GM23338 (cell line): ENCODE measurements around the gene SYNDIG1. TPM values are rescaled to one million over a fixed set of nuclear protein-coding genes. Genes with fewer than 3 reads are reported as not detected.

Experiments
- ATAC-seq: fragments of 200-7000 bp; cut with Tn5 transposase; 3 replicates; pipeline ENCODE4 v1.9.1; 2020
- DNase-seq: peaks from one replicate; pipeline ENCODE4 v3.0.0-alpha.2; 2015; ENCODE audit warnings: low spot score
- H2AFZ ChIP-seq: fragments of 200-600 bp; sonication (generic); 2 replicates; pipeline ENCODE4 v1.8.0; 2016; ENCODE audit warnings: antibody characterized with exemption, mild to moderate bottlenecking, moderate library complexity
- H3F3A ChIP-seq: fragments of 200-600 bp; sonication (generic); replicated peaks from 2 replicates; pipeline ENCODE4 v1.8.0; 2017; ENCODE audit warnings: antibody characterized with exemption, mixed run types, low read depth
- H3K27ac ChIP-seq: fragments of 200-600 bp; sonication (generic); 2 replicates; pipeline ENCODE4 v1.6.1; 2016; ENCODE audit warnings: low read depth
- H3K27me3 ChIP-seq: fragments of 200-600 bp; sonication (generic); 2 replicates; pipeline ENCODE4 v1.8.0; 2016; ENCODE audit warnings: mild to moderate bottlenecking, mixed run types, moderate library complexity; ENCODE audit not compliant: insufficient read depth
- H3K36me3 ChIP-seq: fragments of 200-600 bp; sonication (generic); 2 replicates; pipeline ENCODE4 v1.8.0; 2016; ENCODE audit warnings: mild to moderate bottlenecking; ENCODE audit not compliant: insufficient read depth
- H3K4me1 ChIP-seq: fragments of 200-600 bp; sonication (generic); 2 replicates; pipeline ENCODE4 v1.8.0; 2016; ENCODE audit warnings: mild to moderate bottlenecking, moderate library complexity; ENCODE audit not compliant: insufficient read depth
- H3K4me2 ChIP-seq: fragments of 200-600 bp; sonication (generic); 2 replicates; pipeline ENCODE4 v1.7.1; 2017; ENCODE audit warnings: mixed run types
- H3K4me3 ChIP-seq: fragments of 200-600 bp; sonication (generic); 2 replicates; pipeline ENCODE4 v1.6.1; 2016; ENCODE audit warnings: mixed run types
- H3K79me2 ChIP-seq: fragments of 200-600 bp; sonication (generic); replicated peaks from 2 replicates; pipeline ENCODE4 v1.8.0; 2017; ENCODE audit warnings: mild to moderate bottlenecking; ENCODE audit not compliant: insufficient read depth
- H3K9me2 ChIP-seq: fragments of 200-600 bp; sonication (generic); 2 replicates; pipeline ENCODE4 v1.8.0; 2017; ENCODE audit not compliant: insufficient read depth
- H4K20me1 ChIP-seq: fragments of 200-600 bp; sonication (generic); replicated peaks from 2 replicates; pipeline ENCODE4 v1.8.0; 2017; ENCODE audit warnings: mild to moderate bottlenecking; ENCODE audit not compliant: insufficient read depth
- H3K27ac Mint-ChIP-seq: 2 replicates; pipeline ENCODE4 v1.8.0; 2020; ENCODE audit warnings: inconsistent platforms, mild to moderate bottlenecking, moderate library complexity, mixed read lengths
- H3K27me3 Mint-ChIP-seq: 3 replicates; pipeline ENCODE4 v1.8.0; 2022; ENCODE audit warnings: low read depth, mild to moderate bottlenecking, moderate library complexity, mixed read lengths, inconsistent platforms; ENCODE audit not compliant: insufficient read depth, poor library complexity
- H3K36me3 Mint-ChIP-seq: 3 replicates; pipeline ENCODE4 v1.8.0; 2021; ENCODE audit warnings: low read depth, mild to moderate bottlenecking, inconsistent platforms, moderate library complexity, mixed read lengths
- H3K4me1 Mint-ChIP-seq: 3 replicates; pipeline ENCODE4 v1.8.0; 2020; ENCODE audit warnings: mild to moderate bottlenecking, inconsistent platforms, mixed read lengths
- H3K4me3 Mint-ChIP-seq: 3 replicates; pipeline ENCODE4 v1.8.0; 2021; ENCODE audit warnings: moderate library complexity, mild to moderate bottlenecking, inconsistent platforms, mixed read lengths
- H3K9me3 Mint-ChIP-seq: 3 replicates; pipeline ENCODE4 v1.8.0; 2020; ENCODE audit warnings: moderate library complexity, mild to moderate bottlenecking, inconsistent platforms, mixed read lengths
- CREB1 ChIP-seq: fragments of 250-450 bp; sonication (Bioruptor Pico); IDR thresholded peaks from 2 replicates; pipeline ENCODE4 v1.5.0; 2020; ENCODE audit warnings: low read depth, mild to moderate bottlenecking, moderate library complexity
- CTCF ChIP-seq, 2 experiments: fragments of 200-600 bp in 1 of 2; sonication (generic) in 1 of 2; conservative IDR thresholded peaks; 2 replicates each; pipeline versions ENCODE4 v1.5.1 to v1.6.1; 2016 to 2017; ENCODE audit warnings: antibody characterized with exemption in 2 of 2, low read depth in 2 of 2, mild to moderate bottlenecking in 2 of 2, moderate library complexity in 1 of 2
- REST ChIP-seq: IDR thresholded peaks from one replicate; pipeline ENCODE4 v1.6.1; 2018; ENCODE audit warnings: antibody characterized with exemption; ENCODE audit not compliant: unreplicated experiment
- ZNF114 ChIP-seq: fragments of 250-450 bp; sonication (Bioruptor Pico); IDR thresholded peaks from 2 replicates; pipeline ENCODE4 v1.5.0; 2020; ENCODE audit warnings: mild to moderate bottlenecking, moderate library complexity
- ZNF331 ChIP-seq: fragments of 250-450 bp; sonication (Bioruptor Pico); IDR thresholded peaks from 2 replicates; pipeline ENCODE4 v1.5.0; 2020; ENCODE audit warnings: low read depth, mild to moderate bottlenecking, moderate library complexity
- polyA plus RNA-seq: library from polyadenylated mRNA; unstranded; fragments of >200 nt; fragmentation: Nextera tagmentation; extraction: Ambion mirVana; gene quantifications from 2 replicates; pipeline ENCODE4 v1.2.1, GENCODE V29; 2016
- total RNA-seq: library from RNA; depleted of rRNA; stranded (reverse); fragments of >200 nt; shearing (Covaris generic); gene quantifications from 2 replicates; pipeline ENCODE4 v1.2.3, GENCODE V29; 2014

Gene SYNDIG1
- total and polyA plus RNA-seq, 2 experiments from 2014 or later = 2.8 to 4.8 TPM

- Histone ChIP-seq H3K27me3 (no peaks in the 10 kb centered on the region), H4K20me1 (no peaks in the 10 kb centered on the region), H3K79me2 (no peaks in the 10 kb centered on the region), H3K4me3 (no peak overlapping the region), H3K4me1 (no peaks in the 10 kb centered on the region), H2AFZ (no peak overlapping the region), H3K9me2 (0 out of 2 replicates have a peak, but pooled peaks cover 4% of the 10 kb centered on the region), H3F3A (no peaks in the 10 kb centered on the region), H3K36me3 (no peaks in the 10 kb centered on the region), H3K4me2 (no peak overlapping the region), H3K27ac (no peak overlapping the region)
- no peak for TF ChIP-seq ZNF331 (CRISPR knock-in tag)
- peak in 1 of 2 experiments; percentile 42; a peak in 2 of 4 replicates for TF ChIP-seq CTCF (conservative IDR thresholded peaks at IDR 0.05; ENCODE audit: low read depth in 2 of 2)
- H3K27me3 Mint-ChIP-seq = peaks cover 2% of the 10 kb centered on the region
- H3K27ac Mint-ChIP-seq = no peak overlapping the region
- no peak overlapping the region for H3K4me3 Mint-ChIP-seq
- peaks cover 14% of the 10 kb centered on the region; the same call in 2 of the 3 replicates for H3K9me3 Mint-ChIP-seq
- H3K36me3 Mint-ChIP-seq = no peaks in the 10 kb centered on the region; the same call in 2 of the 3 replicates
- ATAC-seq = peak; percentile 93
- no peaks in the 10 kb centered on the region; the same call in 2 of the 3 replicates for H3K4me1 Mint-ChIP-seq
- DNase-seq = peak; percentile 45
Measured at GRCh38 chr20:24684956-24685691, 215.7 kb downstream of the SYNDIG1 start.

DNA sequence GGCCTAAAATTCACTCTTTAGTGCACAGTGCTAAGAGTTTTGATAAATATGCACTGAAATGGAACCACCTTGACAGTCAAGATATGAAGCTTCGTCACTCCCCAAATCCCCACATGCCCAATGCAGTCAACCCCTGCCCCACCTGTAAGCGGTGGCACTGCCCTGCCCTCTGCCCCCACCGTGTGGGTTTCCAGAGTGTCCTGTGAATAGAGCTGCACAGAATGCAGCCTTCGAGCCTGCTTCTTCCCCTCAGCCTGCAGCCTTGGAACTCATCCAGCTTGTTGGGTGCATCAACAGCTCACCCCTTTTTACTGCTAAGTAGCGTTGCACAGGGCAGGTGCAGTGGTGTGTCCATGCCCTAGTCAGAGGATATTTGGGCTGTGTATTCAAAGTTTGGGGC lies 216.3 kb downstream of the SYNDIG1 start:
- H4K20me1 ChIP-seq = no peaks in the 10 kb centered on the region
- ATAC-seq = no peak
- H3K27ac Mint-ChIP-seq = no peak overlapping the region
- no peaks in the 10 kb centered on the region for H3K4me1 ChIP-seq
- peaks cover 2% of the 10 kb centered on the region for H3K27me3 Mint-ChIP-seq
- no peaks in the 10 kb centered on the region; the same call in 2 of the 3 replicates for H3K36me3 Mint-ChIP-seq
- no peaks in the 10 kb centered on the region for H3K36me3 ChIP-seq
- H3F3A ChIP-seq = no peaks in the 10 kb centered on the region
- no peak overlapping the region for H3K27ac ChIP-seq
- 0 out of 2 replicates have a peak, but pooled peaks cover 1% of the 10 kb centered on the region for H3K9me2 ChIP-seq
- H3K4me3 ChIP-seq = no peak overlapping the region
- no peak overlapping the region for H3K4me3 Mint-ChIP-seq
- peaks cover 14% of the 10 kb centered on the region; the same call in 2 of the 3 replicates for H3K9me3 Mint-ChIP-seq
- H2AFZ ChIP-seq = no peak overlapping the region
- no peaks in the 10 kb centered on the region for H3K79me2 ChIP-seq
- no peaks in the 10 kb centered on the region; the same call in 2 of the 3 replicates for H3K4me1 Mint-ChIP-seq
- DNase-seq = no peak
- no peaks in the 10 kb centered on the region for H3K27me3 ChIP-seq
- H3K4me2 ChIP-seq = no peak overlapping the region
- no peak for TF ChIP-seq CTCF (conservative IDR thresholded peaks at IDR 0.05; ENCODE audit: low read depth in 2 of 2)
- no peak for TF ChIP-seq REST
- no peak for TF ChIP-seq CREB1 (CRISPR knock-in tag)
- TF ChIP-seq ZNF114 (CRISPR knock-in tag) = no peak
